ENCODE data around the gene ZNF324.
"Not testable (repeated sequence)": the region's sequence is repeated elsewhere in the genome, so short reads cannot be mapped to it uniquely, and the experiment has no call there.

ZNF324 gene

DNA sequence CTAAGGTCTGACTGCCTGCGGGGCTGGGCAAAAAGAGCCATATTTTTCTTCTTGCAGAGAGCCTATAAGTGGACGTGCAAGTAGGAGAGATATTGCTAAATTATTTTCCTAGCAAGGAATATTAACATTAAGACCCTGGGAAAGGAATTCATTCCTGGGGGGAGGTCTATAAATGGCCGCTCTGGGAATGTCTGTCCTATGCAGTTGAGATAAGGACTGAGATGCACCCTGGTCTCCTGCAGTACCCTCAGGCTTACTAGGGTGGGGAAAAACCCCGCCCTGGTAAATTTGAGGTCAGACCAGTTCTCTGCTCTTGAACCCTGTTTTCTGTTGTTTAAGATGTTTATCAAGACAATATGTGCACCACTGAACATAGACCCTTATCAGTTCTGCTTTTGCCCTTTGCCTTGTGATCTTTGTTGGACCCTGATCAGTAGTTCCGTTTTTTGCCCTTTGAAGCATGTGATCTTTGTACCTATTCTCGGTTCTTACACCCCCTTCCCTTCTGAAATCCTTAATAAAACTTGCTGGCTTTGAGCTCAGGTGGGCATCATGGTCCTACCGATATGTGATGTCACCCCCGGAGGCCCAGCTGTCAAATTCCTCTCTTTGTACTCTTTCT, 40.8 kb downstream of the ZNF324 start:
- not testable (repeated sequence) for DNase-seq

DNA sequence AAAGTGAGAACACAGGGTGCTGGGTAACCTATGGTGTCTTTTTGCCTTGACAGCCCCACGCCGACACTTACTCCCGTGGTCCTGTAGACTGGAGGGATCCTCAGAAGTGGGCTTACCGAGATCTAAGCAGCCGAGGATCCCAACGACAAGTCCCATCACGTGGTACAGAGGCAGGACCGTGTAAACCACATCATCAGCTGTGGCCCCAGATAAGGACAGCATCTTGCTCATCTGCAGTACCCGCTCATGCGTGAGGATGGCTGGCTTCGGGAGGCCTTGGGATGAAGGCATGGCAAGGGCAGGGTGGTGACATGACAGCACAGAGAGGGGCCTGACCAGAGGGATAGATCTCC, 42.8 kb downstream of the ZNF324 start:
- DNase-seq, result no peak

DNA sequence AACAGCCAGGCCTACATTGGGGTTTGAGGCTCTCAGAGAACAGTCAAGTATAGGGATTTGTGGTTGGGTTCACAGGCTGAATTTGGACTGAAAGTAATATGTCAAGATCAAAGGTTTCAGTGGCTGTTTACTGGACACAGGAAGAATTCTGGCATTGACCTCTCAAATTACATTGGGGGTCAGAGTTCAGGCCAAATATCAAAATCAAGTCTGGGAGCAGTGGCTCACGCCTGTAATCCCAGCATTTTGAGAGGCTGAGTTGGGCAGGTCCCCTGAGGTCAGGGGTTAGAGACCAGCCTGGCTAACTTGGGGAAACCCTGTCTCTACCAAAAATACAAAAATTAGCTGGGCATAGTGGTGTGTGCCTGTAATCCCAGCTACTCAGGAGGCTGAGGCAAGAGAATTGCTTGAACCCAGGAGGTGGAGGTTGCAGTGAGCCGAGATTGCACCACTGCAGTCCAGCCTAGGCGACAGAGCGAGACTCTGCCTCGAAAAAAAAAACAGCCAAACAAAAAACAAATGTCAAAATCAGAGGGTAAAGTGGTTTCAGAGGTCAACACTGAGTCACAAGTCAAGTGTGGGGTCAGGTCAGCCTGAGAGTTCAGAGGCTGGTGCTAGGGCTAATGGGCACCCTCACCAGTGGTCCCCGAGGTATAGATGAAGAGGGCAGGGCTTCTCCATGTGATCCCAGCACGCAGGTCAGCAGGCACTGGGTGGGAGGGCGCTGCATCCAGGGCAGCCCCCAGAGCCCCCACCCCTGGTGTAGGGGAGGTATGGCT, 43.4 kb downstream of the ZNF324 start:
- DNase-seq, result no peak

DNA sequence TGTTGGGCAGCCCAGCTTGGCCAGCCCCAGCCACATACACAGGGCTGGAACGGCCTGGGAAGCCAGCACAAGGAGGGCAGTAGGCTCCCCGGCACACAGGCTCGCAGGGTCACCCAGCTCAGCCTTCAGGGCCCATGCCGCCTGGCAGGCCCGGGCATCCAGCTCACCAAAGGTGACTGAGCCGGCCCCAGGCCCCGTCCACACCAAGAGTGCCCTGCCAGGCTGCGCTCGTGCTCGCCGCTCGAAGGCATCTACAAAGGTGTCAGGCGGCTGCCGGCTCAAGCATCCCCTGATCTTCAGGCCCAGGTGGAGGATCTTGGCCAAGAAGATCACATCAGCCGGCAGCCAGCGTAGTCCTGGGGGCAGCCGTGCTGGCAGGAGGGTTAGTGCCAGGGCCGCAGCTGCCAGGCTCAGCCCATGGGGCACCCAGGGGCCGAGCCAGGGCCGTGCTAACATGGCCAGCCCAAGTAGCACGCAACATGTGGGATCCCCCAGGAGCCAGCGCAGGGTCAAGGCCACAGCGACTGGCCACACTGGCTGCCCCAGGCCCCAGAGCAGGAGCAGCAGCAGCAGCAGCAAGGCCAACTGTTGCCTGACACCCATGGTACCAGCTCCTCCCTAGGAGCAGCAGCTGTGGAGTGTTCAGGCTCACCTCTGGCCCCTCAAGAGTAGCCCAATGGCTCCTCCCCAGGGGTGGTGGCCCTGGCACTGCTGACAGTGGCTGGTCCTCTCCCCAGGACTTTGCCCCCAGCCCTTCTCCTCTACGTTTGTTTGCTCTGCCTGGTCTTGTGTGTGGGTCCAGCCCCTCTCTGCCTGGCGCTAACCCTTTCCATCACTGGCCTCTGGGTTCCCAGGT, 44.7 kb downstream of the ZNF324 start, which contains the start of gene SLC27A5:
Gene SLC27A5 (minus strand): TSS at position 640 of the 856 bp plus-strand sequence. CDS start 37 bp downstream, at position 603.
- DNase-seq, result no peak

DNA sequence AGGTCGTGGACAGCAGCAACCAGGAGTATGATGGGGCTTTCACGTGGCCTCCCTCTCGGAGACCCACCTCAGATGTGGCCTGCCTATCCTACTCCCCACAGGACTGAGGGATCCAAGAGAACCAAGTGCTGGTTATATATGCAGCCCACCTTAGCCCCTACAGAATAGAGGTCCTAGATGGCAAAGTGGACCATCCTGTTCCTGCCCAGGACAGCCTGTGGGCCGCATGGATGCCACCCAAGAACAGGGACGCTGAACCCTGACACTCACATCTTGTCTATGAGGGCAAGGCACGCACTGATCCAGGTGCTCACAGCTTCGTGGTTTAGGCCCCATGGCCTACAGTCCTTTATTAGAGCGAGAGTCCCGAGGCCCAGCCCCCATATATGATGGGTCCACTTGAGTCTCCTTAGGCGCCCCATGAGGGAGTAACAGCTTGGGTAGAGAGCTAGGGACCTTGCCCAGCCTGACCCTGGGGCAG, 46.4 kb downstream of the ZNF324 start:
- no peak for DNase-seq

DNA sequence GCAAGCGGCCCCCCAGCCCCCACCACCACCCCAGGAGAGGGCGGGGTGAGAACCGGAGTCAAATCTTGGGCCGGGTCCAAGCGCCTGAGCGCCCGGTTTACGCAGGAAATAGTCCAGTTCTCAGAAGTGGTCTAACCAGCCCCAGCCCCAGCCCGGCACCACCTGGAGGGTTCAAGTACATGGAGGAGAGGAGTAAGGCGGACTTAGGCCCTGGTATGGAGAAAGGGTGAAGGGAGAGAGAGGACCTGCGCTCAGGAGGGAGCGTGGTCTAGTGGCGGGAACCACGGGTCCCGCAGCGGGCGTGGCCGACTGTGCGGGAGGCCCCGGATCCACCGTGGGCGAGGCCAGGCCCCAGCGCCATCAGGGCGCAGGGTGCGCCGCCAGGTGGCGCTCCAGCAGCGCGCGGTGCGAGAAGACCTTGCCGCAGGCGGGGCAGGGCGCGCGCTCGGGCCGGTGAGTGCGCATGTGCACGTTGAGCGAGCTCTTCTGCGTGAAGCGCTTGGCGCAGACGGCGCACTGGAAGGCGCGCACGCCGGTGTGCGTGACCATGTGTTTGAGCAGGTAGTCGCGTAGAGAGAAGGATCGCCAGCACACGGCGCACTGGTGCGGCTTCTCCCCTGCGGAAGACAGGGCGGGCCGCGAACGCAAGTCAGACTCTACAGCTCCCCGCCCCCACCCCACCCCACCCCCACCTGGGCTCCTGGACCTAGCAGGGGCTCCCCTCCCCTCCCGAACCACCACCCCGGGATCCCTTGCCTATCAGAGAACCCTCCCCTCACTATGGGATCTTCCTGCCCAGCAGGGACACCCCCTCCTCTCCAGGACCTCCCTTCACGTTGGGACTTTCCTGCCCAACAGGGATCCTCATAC, 47.0 kb downstream of the ZNF324 start:
- peak; percentile 9 for DNase-seq

DNA sequence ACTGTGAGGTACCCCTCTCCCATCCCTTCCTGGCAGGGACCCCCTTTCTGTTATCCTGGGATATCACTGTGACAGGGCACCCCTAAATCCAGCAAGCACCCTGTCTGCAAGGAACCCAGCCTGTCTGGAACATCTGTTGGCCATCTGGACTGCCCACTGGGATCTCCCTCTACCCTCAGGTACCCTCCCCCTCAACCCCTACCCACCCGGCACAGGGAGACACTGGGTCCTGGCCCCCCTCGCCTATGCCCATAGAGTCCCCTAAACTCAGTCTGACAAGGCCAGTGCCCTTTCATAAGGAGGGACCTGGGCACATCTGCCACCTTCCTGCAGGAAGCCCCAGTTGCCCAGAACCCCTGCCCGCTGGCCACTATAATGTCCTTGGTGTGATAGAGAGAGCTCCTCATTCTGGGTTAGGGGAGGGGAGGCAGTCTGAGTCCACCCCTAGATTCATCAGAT, 47.7 kb downstream of the ZNF324 start:
- no peak for DNase-seq

DNA sequence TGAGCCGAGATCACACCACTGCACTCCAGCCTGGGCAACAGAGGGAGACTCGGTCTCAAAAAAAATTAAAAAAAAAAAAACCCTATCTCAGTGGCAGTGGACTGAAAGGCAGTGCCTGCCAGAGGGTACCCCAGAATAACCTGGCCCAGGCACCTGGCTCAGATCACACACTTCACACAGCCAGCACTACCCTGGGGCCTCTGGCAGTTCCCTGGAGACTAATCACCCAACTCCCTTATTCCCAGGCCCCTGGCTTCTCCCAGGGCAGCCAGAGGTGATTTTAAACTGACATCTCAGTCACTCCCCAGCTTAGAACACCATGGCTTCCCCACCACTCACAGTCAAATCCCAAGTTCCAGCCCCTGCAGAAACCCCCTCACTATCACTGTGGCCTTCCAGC, 48.4 kb downstream of the ZNF324 start:
- DNase-seq, result no peak

DNA sequence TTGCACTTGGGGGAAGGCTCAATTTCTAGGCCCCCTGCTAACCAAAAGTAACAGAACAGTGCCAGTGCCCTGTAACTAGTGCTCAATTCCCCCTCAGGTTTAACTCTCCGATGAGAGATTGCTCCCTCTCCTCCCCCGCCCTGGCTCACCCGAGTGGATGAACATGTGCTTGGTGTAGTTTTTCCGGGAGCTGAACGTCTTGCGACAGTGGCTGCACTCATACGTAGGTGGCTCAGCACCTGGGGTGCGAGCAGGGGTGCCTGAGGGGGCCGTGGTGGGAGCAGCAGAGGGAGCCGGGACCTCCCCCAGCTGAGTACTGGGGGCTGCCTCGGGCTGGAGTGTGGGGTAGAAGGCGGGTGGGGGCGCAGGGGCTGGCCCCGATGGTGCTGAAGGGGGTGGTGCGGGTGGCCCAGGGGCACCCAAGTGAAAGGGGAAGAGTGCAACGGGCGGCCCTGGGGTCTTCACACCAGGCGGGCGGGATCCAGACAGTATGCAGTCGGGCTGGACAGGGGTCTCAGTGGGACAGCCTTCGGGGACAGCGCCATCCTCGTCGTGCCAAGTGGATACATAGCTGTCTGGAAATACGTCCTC, 49.5 kb downstream of the ZNF324 start:
- no peak for DNase-seq

DNA sequence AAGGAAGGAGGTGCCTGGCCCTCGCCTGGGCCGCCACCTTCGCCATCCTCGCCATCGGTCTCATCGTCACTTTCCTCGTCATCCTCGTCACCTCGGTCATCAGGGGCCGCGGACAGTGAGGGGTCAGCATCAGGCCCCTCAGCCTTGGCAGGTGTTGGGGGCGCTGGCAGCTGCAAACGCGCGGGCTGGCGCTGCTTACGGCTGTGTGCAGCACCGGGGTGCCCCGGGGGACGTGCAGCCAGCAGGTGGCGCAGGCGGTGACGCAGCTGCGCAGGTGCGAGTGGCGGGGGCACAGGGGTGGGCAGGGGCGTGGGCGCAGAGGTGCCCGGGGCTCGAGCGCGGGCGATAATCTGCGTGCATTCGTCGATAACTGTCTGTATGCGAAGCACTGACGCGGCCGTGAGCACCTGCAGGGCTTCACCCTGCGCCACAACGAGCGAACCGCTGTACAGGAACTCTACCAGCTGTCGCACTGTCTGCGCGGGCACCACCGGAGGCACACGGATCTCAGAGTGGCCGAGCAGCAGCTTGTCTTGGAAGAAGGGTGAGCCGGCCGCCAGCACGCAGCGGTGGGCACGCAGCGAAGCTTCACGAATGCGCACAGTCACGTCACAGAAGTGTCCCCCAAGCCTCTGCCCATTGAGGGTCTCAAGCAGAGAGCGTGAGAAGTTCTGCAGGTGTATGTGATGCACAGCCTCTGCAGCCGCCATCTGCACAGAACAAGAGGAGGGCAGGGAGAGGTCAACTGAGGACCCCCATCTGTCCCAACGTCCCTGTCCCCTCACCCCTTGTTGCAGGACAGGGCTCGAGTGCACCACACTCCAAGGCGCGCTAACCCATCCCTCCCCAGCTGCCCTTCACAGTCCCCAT, 50.3 kb downstream of the ZNF324 start:
- no peak for DNase-seq

DNA sequence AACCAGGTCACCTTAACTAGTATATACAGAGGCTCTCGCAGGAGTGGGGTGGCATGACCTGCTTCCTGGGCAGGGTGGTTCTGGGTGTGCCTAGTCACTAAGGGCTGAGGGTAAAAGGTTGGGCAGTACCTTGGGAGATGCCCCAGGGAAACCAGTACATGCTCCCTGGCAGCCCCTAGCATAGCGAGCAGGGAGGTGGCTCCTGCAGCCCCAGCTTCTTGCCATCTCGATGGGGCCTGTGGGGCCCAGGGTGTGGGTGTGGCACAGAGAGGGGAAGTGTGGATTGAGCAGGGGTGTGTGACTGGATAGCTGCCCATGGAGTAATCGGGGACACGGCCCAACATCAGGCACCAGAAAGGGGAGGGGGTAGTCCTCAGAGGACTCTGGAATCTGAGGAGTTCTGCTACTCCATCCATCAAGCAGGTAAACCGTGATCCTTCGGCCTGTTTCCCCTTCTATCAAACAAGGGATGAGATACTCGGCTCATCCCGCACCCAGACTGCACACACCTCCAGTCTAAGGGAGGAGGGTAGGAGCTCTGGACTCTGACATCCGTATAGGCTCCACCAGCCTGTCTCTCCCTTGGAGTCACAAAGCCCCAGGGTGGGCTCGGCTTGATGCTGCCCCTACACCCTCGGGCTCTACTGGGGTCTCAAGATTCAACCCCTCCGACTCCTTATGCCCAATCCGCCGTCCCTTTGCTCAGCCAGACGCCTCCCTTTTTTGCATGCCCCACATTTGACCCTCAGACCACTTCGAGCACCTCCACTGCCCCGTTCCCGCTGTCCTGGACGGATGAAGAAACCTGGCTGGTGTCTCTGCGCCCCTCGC, 51.6 kb downstream of the ZNF324 start:
- no peak for DNase-seq

DNA sequence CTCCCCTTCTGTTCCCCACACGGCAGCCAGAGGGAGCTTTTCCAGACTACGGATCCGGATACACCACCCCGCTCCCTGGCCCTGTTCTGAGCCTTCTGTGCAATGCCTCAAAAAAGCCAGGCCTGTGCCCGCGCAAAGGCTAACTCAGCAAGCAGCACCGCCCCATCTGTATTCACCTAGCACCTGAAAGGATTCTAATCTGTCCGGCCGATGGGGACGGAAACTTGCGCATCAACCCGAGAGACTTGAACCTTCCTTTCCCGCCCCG, 52.1 kb downstream of the ZNF324 start:
- DNase-seq, result peak; percentile 17

DNA sequence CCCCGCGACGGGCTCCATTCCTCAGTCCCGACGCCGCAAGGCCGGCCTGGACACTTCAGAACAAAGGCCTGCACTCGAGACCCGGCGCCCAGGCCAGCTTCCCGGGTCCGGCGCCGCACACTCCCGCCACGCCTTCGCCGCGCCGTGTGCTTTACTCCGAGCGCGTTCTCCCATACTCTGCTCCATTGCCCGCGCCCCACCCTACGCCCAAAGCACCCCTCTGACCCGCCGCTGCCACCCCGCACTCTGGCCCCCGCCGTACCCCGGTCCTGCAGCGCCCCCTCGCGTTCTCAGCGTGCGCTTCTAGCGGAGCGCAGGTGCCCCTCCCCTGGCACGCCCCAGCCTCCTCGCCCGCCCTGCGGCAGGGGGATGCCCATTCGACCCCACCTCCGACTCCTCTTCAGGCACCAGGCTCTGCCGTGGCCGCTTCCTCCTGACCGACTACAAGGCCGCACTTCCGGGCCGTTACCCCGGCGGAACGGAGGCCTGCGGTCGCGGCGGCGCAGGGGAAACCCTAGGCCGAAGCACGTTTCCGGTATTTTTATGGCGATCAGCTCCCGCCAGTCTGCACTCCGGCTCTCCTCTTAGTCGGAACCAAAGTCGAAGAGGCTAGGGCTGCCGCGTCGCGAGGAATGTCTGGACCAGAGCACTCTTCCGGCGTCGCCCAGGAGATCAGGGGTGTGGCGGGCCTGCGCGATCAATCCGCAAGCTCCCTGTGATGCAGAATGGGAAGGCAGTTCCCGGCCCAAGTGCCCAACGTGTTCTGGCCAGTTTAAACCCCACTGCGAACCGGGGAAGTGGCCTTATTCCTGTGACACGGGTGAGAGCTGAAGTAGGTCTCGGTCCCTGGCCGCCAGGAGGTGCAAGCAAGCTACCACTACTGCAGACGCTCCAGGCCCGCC, 52.7 kb downstream of the ZNF324 start, which contains the start of gene ZBTB45:
Gene ZBTB45 (minus strand): TSS at position 456 of the 902 bp plus-strand sequence. CDS start 2,137 bp downstream, outside the sequence.
- peak; percentile 87 for DNase-seq

DNA sequence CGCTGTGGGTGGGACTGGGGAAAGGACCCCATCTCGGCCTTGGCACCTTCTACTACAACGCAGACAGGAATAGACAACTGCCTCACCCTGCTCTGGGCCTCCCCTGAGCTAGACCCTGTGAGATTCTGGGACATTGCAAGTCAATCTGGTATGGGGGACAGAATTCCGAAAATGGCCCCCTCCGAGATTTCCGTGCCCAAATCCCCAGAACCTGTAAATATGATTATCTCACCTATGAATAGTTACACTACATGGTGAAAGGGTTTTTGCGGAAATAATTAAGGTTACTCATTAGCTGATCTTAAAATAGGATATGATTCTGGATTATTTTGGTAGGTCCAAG, 53.3 kb downstream of the ZNF324 start:
- DNase-seq, result no peak

DNA sequence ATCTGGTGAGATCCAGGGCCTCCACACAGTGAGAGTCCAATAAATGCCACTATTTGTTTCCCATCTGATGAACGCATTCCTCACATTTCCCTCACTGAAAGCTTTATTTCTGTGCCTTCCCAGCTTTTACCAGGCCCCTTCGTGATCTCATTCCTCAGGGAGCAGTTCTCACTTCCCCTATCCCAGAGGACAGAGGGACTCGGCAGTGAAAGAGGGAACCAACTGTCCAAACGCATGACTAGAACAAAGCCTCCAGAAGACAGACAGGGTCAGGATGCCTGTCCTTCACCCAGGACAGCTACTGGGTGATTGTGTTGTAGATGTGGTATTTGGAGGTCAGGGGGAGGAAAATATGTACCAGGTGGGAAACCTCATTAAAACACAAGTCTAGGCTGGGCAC, 54.8 kb downstream of the ZNF324 start:
- DNase-seq, result no peak

DNA sequence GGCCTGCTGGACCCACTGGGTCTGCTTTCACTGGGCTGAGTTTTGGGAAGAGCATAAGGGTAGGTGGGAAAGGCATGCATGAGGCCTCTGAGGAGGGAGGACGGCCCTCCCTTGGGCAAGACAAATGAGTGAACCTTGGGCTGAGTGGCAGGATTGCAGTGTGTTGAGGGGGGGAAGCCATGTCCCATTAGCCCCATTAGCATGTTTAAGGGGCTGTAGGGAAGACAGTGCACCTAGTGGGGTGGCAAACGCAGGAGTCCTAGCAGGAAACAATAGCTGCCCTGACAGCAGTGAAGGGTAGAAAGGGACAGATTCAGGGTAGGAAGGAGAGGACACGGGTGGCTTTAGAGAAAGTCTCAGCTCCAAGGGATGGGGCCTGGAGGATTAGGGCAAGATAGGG, 55.8 kb downstream of the ZNF324 start:
- DNase-seq, result no peak

Data from GOT3 (cell line).